NCI-H82 treated with DMSO at 0.1 percent for 48 hours (cell line): Measurements from ENCODE around the gene PDZK1.
"Not testable (repeated sequence)": the region's sequence is repeated elsewhere in the genome, so short reads cannot be mapped to it uniquely, and the experiment has no call there.

Experiments
- DNase-seq: peaks from one replicate; lab custom pipeline; 2025; ENCODE audit not compliant: unreplicated experiment; lab: John Stamatoyannopoulos, UW

Gene PDZK1

DNA sequence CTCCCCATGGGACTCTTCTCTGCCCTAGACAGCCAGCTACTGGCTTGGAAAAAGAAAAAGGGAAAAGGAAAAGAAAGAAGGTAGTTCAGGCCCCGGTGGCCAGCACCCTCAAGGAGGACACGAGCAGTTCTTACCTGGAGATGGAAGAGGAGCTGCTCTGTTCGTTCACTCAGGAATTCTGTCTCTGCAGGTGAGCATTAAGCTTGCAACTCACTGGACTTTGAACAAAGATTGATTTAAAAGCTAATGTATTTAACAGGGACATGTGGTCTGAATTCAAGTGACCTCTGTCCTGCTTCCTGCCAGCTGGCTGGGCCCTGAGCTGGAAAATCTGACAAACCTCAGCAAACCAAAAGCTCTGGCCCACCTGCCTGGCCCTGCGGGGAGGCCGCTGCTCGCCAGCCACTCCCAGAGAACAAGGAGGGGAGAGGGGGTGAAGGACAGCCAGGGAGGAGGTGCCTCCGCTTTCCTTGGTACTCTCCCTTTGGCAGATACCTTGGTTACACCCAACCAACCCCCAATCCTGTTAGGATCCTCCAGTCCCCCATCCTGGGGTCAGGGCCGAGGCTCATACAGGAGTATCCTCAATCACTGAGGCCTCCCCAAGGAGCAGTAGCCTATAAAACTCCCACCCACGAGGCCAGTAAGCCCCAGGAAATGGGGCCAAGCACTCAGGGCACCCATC, at the start of gene PDZK1:
Gene PDZK1, minus strand, starts transcription at position 186 of the 685 bp plus-strand sequence. CDS start 19,347 bp downstream, outside the sequence.
- DNase-seq = no peak

DNA sequence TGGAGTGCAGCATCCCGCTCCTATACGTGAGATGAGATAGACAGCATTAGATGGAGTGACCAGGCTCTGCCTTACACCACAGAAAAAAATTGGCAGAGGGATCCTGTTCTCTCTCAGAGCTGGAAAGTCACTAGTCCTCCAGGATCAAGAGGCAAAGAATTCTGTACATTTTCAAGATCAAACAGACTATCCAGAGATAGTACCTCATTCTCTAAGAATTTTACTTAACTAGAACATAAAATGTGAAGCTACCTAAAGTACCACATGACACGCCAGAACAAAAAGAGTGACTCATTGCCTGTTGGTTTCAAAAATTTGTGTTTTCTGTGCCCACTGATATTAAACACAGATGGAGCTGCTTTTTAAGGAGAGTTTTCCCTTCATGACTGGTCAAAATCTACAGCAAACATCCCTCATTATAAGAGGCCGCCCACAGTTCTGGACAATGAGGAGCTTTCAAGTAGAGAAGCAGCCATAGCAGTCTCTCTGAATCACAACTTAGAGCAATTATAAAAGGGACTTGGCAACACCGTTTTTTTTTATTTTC, 44.4 kb upstream of the PDZK1 start:
- DNase-seq = no peak

DNA sequence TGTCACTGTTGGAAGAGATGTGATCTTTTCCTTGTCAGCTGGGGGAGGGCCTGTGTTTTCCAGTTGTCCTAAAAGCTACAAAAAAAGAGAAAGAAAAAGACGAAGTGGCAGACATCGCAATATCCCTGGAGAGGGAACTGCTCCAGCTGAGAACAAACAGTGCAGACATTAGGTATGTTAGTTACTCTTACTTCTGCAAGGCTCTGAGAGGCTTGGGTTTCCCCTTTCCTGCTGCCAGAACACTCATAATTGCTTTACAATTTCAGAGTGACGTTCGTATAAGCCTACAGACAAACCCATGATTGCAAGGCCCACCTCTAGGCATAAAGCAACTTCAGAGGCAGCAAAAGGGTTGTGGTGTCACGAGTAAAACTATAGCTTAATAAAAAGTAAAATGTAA, 43.3 kb upstream of the PDZK1 start:
- DNase-seq = no peak

DNA sequence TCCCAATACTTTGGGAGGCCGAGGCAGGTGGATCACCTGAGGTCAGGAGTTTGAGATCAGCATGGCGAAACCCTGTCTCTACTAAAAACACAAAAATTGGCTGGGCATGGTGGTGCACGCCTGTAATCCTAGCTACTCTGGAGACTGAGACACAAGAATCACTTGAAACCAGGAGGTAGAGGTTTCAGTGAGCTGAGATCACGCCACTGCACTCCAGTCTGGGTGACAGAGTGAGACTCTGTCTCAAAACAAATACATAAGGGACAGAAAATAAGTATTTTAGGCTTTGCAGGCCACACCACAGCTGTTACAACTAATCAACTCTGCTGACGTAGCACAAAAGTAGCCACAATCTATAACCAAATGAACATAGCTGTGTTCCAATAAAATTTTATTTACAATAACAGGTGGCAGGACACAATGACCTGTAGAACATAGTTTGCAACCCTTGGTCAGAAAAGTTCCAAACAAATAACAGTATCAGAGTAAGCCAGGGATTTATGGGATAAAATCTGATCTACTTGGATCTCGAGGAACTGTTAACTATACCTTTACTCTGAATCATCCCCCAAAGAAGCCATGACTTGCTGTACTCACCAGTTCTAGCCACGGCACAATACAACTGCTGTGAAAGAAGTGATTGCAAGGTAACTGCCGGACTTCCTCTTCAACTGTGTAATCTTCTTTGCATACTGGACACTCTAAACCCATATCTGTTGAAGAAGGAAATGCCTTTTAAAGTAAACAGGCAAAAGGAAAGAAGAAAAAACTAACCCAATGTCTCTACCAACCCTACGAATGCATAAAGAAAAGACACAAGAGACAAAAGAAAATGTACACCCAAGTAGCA, 40.5 kb upstream of the PDZK1 start:
- no peak for DNase-seq

DNA sequence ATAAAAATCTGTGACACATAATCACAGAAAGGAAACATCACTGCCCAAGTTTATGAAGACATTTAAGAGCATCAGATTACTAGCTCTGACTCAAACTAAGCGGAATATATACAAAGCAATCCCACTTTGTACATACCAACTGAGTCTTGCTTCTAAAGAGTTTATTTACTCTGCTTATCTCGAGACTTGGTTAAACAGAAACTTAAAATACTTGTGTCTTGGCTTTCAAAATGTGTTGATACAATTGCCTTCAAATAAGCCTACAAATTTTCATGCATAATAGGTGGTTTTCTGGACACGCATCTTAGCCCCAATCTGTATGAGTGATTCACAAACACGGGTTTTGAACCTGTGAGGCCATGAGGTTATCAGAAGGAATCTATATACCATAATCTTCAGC, 33.1 kb upstream of the PDZK1 start:
- no peak for DNase-seq

DNA sequence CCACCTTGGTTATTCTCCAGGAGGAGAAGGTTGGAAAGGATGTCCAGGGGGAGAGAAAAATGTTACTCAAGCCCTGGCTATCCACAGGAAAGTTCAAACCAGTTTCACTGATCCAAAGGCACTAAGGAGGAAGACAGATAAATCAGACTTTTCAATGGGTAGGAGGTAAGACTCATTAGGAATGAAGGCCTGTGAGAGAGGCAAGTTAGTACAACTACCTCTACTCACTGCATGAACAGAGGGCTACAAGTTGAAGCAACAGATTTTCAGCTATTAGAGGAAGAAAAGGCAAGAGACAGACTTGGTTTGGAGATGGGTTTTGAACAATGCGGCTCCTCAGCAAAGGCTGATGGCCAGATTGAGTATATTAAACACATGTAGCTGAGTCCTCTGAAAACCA, 29.0 kb upstream of the PDZK1 start:
- no peak for DNase-seq

DNA sequence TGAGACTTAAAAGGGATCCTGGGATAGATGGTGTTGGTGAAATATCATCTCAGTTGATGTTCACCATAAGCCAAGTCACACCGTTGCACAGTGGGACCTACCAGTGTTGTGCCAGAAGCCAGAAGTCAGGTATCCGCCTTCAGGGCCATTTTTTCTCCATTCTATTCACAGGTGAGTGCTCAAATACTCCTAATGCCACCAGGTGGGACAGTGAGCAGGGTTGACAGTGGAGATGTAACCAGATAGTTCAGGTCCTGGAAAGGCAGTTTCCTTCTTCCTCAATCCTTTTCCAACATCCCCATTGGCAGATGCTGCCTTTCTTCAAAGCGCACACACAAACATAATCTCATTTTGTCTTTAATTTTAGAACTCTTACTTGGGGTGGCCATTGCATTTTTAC, 23.7 kb upstream of the PDZK1 start:
- no peak for DNase-seq

DNA sequence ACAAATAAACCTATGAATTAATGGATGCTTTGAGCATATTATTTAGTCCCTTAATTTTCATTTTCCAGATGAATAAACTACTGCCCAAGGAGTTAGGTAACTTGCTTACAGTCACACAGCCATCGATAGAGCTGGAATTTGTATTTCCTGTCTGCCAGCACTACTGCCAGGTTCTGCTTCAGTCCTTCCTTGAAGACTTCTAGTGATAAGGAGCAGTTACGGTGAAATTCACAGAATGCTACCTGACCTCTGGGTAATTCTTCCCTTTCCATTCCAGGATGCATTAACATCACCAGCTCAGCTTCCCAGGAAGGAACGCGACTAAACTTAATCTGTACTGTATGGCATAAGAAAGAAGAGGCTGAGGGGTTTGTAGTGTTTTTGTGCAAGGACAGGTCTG, 23.3 kb upstream of the PDZK1 start:
- no peak for DNase-seq

DNA sequence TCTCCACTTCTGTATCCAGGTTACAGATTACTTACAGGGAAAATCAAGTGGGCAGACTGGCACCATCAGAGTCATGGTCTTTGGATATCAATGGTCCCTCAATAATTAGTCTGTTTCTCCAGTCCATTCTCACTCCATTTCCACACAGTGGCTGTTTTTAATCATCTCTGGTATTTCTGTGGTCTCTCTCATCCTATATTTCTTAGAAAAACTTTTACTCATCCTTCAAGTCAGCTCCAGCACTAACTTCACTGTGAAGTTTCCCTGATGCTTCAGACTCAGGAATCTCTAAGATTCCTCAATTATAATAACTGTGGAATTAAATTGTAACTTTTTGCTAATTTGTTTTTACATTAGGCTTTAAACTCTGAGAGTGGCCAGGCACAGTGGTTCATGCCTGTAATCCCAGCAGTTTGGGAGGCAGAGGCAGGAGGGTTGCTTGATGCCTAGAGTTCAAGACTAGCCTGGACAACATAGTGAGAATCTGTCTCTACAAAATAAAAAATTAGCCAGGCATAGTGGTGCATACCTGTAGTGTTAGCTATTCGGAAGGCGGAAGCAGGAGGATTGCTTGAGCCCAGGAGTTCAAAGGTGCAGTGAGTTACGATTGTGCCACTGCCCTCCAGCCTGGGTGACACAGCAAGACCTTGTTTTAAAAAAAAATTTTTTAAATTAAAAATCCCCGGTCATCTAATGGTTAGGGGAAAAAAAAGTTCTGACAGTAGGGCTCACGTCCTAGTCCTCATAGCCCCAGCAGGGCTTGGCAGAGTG, 22.7 kb upstream of the PDZK1 start:
- DNase-seq = no peak

DNA sequence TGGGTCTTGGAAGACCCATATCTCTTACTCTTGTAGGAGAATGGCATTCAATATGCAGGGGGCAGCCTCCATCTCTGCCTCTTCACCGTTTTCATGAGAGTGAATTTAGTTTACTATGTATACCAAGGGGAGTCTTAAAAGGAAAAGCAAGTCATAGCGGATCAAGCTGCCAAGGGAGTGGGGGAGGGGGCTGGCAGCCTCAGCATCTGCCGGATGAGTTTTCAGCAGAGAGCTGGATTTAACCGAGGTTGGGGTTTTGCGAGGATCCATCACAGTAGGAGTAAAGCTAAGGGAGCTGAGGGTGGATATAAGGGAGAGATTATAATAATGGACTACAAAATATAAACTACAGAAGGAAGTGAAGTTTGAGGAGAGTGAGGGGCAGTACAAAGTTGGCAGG, 22.0 kb upstream of the PDZK1 start:
- peak; percentile 46 for DNase-seq

DNA sequence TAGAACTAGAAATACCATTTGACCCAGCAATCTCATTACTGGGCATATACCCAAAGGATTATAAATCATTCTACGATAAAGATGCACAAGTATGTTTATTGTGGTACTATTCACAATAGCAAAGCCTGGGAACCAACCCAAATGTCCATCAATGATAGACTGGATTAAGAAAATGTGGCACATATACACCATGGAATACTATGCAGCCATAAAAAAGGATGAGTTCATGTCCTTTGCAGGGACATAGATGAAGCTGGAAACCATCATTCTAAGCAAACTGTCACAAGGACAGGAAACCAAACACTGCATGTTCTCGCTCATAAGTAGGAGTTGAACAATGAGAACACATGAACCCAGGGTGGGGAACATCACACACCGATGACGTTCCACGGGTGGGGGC, 19.0 kb upstream of the PDZK1 start:
- DNase-seq = not testable (repeated sequence)

DNA sequence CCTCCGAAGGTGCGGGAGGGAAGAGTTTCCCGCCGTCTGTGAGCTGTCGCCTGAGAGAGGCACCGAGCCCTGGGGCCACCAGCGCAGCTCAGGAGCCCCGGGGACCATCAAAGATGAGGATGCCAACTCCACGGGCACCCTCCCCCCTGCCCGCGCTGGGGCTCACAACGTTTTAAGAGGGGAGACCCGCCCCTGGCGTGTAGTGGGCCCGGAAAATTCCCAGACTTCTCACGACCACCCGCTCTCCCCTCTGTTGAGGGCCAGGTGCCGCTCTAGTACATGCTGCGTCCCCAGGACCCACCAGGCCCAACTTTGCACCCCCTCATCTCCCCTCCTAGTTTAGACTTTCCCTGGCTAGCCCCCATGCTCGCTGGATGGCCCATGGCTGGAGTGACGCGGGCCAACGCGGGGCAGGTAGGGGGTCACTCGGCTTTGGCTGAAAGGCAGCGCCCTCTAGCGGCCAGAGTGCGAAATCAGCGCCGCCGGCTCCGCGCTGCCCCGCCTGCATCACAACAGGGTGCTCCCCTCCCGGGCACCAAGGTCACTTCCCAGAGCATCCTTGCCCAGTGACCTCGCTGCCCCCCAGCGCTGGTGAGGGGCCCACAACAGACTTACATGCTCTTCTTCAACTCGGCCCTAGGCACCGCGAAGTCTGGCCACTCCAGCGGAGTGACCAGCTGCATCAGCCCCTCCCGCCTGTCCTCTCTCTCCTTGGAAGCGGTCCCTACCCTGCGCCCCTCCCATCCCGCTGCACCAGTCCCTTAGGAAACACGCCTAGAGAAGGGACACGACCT, 13.9 kb upstream of the PDZK1 start:
- no peak for DNase-seq

DNA sequence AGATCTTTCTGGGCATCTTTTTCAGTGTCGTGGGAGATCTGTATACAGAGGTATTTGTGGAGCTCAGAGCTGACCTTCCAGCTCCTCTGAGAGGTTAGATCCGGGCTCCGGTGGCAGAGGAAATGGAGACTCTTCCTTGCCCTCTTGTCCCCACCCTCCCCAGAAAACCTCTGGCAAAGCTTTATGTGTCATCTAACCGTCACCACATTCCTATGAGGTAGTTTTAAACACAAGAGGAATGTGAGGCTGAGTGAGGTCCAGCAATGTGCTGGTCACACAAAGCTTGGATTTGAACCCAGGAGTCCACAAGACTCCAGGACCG, 13.3 kb upstream of the PDZK1 start:
- no peak for DNase-seq

DNA sequence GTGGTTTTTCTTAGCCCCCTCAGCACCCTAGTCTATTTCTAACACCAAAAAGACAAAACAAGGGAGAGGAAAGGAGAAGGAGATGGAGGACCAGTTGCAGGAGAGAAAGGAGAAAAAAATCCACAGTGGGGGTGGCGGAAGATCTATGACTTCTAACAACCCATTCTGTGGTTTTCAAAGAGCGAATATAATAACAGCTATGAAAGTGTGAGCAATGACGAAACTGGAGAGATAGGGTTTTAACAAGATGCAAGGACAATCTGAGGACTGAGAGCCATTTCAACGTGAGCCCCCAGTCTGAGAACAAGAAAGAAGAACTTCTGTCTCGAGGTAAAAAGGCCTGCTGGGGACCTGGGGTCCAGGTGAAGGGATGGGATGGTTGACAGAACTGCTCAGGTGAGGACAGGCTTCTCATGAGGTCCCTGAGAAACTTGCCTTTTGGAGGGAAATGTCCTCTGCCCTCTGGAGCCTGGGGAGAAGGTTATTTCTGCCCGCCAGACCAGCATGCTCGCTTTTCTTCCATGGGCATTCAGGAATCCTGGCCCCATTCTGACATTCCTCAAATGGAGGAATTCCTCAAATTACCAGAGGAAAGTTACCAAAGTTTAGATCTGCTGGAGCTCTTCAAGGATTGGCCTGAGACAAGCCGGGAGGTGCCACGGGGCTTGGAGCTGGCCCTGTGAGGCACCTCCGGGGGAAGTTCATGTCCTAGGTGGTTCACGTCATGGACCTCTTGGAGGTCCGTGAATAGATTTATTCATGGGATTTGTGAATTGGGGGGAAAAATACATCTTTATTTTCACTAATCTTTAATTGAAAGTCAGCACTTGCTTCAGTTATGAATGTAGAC, 12.3 kb upstream of the PDZK1 start, which contains the start of gene CD160:
Gene CD160, plus strand, starts transcription at position 270 of the 850 bp plus-strand sequence. CDS start 8,829 bp downstream, outside the sequence.
- no peak for DNase-seq

DNA sequence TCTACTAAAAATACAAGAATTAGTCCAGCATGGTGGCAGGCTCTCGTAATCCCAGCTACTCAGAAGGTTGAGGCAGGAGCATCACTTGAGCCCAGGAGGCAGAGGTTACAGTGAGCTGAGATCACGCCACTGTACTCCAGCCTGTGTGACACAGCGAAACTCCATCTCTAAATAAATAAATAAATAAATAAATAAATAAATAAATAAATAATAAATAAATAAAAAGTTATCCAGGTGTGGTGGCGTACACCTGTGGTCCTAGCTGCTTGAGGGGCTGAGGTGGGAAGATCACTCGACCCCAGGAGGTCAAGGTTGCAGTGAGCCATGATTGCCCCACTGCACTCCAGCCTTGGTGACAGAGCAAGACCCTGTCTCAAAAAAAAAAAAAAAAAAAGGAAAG, 11.3 kb upstream of the PDZK1 start:
- not testable (repeated sequence) for DNase-seq

DNA sequence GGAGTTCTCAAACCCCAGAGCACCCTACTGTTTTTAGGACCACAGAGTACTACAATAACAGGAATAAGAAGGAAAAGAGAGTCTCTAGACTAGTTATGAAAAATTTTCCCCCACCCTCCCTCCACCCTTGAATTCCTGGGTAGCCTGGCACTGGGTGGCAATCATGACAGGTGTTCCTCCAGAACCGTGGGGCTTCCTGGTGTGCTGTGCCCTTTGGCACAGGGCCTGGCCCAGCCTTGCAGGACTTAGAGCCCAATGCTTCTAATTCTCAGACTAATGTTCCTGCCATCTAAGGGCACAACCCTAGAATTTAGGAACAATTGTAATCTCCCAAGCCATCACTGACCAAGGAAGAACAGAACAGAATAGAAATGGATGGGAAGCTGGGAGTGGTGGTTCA, 10.7 kb upstream of the PDZK1 start:
- DNase-seq = no peak

DNA sequence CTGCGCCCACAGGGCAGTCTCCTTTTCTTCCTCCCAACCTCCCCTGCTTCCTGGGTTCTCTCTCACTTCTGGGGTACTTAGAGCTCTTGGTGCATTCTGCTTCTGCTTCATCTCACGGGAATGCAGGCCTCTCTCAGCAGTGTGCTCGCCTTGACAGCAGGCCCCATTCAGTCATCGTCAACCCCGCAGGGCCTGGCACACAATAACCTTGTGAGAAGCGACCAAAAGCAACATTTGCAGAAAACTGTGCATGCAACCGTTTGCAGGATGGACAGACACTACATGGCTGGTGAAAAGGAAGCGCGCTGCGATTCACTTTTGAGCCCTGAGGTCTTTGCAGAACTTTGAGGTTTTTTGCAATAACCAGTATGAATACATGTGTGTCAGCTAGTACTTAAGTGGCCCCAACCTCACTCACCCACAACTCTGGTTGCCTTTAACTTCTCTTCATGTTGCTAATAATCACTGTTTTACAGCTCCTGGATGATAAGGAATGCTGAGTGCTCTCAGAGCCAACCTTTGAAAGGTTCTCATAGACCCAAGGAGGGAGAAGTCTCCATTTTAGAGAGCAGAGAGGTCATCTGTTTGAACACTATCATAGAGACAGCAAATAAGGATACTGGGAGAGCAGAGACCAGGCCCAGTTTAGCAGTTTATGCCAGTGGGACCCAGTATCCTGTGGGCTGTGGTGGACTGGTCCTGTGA, 9.6 kb upstream of the PDZK1 start:
- DNase-seq = no peak

DNA sequence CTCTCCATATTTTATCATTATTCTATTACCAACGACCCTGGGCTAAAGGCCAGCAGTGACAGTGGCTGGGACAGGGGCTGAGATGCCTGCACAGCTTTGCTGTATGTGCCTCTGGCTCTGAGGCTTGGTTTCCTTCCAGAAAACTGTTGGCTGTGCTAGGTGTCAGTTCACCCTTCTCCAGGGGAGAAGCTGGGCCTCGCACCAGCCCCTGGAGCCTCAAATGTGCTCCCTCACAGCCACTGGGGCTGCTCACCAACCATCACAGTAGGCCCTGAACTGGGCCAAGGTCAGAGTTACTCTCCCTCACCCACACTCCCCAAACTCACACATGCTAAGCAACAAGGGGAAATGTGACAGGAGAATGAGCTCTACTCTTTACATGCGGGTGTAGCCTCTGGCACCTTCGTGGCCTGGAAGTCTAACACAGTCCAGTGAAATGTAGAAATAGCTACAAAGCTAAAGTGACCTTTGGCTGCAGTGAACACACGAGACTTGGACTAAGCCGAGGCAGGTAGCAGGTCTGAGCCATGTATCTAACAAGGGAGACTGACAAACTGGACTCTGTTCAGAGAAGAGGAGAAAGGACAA, 7.5 kb upstream of the PDZK1 start:
- no peak for DNase-seq

DNA sequence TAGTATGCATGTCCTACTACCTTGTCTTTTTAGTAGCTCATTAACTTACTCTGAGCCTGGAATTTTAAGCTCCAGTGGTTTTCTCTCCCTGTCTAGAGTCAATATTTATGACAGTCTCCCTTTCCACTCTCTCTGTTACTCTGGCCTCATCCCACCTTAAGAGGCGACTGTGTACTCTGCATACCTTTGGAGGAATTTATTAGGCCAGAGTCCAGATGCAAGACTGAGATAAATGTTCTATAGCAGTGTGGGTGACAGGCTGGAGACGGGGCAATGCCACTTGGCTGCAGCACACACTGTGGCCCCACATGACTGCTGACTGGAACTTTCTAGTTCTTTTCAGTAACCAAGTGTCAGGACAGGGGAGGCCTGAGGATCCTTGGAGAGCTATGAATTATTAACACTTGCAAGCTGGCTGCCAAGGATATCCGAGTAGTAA, 4.1 kb upstream of the PDZK1 start:
- no peak for DNase-seq
